Stimulated activated naive B cell treated with anti-CD40 and anti-IgM and Interleukin-4, amounts not matched to agents 10 μg/mL and 1 μg/mL and 100 μg/mL, for 72 hours (primary cell): ENCODE results near the gene OVCH1.

ENCODE experiments used
- ATAC-seq, 2 donors: fragments of 150-1000 bp; cut with Tn5 transposase; replicated peaks; 2 replicates each; pipeline ENCODE4 v1.10.0; 2021; ENCODE audit warnings: moderate library complexity in 1 of 2
- DNase-seq: peaks from one replicate; pipeline ENCODE4 v3.0.0; 2021
- H3K27ac Mint-ChIP-seq: one replicate; pipeline ENCODE4 v1.8.0; 2022; ENCODE audit warnings: mild to moderate bottlenecking, mixed read lengths
- H3K27me3 Mint-ChIP-seq, 2 donors: one replicate each; pipeline ENCODE4 v1.8.0; 2022; ENCODE audit warnings: mixed read lengths in 2 of 2
- H3K36me3 Mint-ChIP-seq, 2 donors: one replicate each; pipeline ENCODE4 v1.8.0; 2022; ENCODE audit warnings: mixed read lengths in 2 of 2, mild to moderate bottlenecking in 1 of 2
- H3K4me1 Mint-ChIP-seq, 2 donors: one replicate each; pipeline ENCODE4 v1.8.0; 2022; ENCODE audit warnings: mixed read lengths in 2 of 2, mild to moderate bottlenecking in 1 of 2
- H3K4me3 Mint-ChIP-seq, 2 donors: one replicate each; pipeline ENCODE4 v1.8.0; 2022; ENCODE audit warnings: mild to moderate bottlenecking in 2 of 2, mixed read lengths in 2 of 2, moderate library complexity in 1 of 2
- H3K9me3 Mint-ChIP-seq, 2 donors: one replicate each; pipeline ENCODE4 v1.8.0; 2022; ENCODE audit warnings: mixed read lengths in 2 of 2, mild to moderate bottlenecking in 1 of 2

Gene OVCH1

DNA sequence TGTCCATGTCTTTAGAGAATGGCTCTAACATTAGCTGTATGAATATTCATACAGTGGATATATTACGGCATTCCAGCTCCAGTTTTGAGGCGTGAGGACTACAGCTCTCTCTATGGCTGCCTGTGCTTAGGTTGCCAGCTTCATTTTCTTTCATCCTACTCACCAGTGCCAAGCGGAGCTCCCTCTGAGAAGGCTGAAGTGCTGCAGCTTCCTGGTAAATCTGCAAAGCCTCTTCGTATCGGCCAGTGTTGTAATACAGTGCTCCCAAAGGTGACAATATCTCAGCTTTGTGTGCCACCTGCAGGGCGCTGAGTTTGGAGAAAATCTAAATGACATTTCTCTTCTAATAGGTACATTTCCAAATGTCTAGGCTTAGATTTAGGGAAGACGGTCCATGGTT, 19.8 kb upstream of the OVCH1 start:
- Mint-ChIP-seq H3K9me3 (no peaks in the 10 kb centered on the region), H3K27me3 (peaks cover 14 to 20% of the 10 kb centered on the region in 2 donors), H3K4me3 (no peak overlapping the region), H3K4me1 (no peaks in the 10 kb centered on the region), H3K36me3 (no peaks in the 10 kb centered on the region), H3K27ac (no peak overlapping the region)
- DNase-seq: no peak
- ATAC-seq: no peak

DNA sequence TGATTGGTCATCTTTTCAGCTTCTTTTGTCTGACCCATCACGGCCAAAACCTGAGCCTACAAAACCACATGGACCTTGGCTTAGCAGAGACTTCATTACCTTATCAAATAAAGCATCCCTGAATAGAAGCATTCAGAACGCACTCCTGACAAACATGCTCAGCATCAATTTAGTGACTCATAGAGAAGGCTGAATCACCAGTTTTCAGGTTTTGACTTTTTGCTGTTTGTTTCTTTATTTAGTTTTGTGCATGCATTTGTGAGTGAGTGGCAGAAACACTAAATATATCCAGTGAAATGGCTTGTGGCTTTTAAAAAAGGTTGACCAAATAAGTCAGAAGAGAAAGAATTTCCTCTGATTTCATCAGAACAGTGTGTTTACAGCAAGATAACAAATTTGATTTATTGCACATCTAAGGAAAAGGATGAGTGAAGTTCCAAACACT, 19.0 kb upstream of the OVCH1 start:
- Mint-ChIP-seq H3K4me3 (no peak overlapping the region), H3K36me3 (no peaks in the 10 kb centered on the region), H3K27me3 (peaks cover 14 to 20% of the 10 kb centered on the region in 2 donors), H3K4me1 (no peaks in the 10 kb centered on the region), H3K27ac (no peak overlapping the region), H3K9me3 (no peaks in the 10 kb centered on the region)
- ATAC-seq: no peak
- no peak for DNase-seq

DNA sequence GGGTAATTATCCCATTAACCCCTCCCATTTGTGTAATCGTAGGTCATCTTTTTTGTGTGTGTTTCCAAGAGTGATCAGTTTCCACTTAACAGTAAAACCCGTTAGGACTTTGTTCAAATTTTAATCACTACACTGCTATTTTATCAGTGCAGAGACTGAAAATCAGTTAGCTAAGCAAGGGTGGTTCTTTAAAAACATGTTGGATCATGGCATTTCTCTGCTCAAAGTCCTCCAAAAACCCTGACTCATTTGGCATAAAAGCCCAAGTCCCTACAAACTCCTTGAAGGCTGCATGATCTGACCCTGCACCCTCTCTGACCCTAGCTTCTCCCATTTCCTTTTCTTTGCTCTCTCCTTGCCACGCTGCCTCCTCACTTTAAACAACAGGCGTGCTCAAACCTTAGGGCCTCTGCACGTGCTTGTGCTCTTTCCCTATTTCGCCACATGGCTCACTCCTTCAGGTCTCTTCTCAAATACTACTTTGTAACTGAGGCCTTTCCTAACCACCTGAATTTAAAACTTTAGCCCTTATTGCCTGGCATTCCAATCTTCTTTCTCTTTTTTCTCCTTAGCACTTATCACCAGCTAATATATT, 13.2 kb upstream of the OVCH1 start:
- no peak overlapping the region for H3K27ac Mint-ChIP-seq

DNA sequence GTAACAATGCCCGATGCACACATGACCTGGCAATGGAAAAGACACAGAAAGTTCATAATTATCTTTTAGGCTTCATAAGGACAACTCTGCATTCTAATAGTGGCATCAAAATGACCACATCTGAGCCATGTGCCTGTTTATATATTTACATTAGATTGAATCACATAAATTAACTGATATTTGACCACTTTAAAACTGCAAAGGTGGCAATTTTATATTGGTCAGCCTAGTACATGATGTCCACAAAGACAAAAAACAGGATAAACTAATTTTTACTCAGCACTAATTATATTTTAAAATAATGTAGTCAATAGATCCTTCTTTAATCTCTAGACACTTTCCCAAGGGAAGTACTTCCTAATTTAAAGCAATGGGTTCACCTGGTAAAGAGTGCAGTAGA, 12.0 kb upstream of the OVCH1 start:
- no peaks in the 10 kb centered on the region for H3K9me3 Mint-ChIP-seq
- H3K4me1 Mint-ChIP-seq: no peaks in the 10 kb centered on the region
- no peaks in the 10 kb centered on the region for H3K36me3 Mint-ChIP-seq
- DNase-seq (no peak), ATAC-seq (no peak)
- H3K27me3 Mint-ChIP-seq: peaks cover 15 to 16% of the 10 kb centered on the region in 2 donors
- H3K4me3 Mint-ChIP-seq: no peak overlapping the region
- H3K27ac Mint-ChIP-seq: no peak overlapping the region

More for the DNA sequence above, 13.2 kb upstream of the OVCH1 start:
- Mint-ChIP-seq H3K4me3 (no peak overlapping the region), H3K4me1 (no peaks in the 10 kb centered on the region), H3K27me3 (peaks cover 22% of the 10 kb centered on the region in 2 donors), H3K36me3 (no peaks in the 10 kb centered on the region), H3K9me3 (no peaks in the 10 kb centered on the region)
- DNase-seq (no peak), ATAC-seq (no peak)

DNA sequence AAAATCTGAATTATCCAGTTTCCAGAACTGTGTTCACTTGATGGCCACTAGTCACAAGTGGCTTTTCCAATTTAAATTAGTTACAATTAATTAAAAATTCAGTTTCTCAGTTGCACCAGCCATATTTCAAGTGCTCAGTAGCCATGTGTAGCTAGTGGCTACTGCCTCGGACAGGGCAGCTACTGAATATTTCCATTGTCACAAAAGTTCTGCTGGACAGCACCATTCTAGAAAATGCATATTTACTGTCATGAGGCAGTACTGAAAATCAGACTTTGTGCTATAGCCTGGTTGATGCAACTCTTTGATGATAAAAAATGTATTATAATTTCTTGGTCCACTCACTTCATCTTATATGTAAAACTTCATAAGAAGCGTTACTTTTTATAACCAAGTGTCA, 11.5 kb upstream of the OVCH1 start:
- DNase-seq (no peak), ATAC-seq (no peak)
- no peaks in the 10 kb centered on the region for H3K9me3 Mint-ChIP-seq
- H3K27ac Mint-ChIP-seq: no peak overlapping the region
- H3K4me1 Mint-ChIP-seq: no peaks in the 10 kb centered on the region
- H3K27me3 Mint-ChIP-seq: peaks cover 13% of the 10 kb centered on the region in 2 donors
- no peak overlapping the region for H3K4me3 Mint-ChIP-seq
- H3K36me3 Mint-ChIP-seq: no peaks in the 10 kb centered on the region

DNA sequence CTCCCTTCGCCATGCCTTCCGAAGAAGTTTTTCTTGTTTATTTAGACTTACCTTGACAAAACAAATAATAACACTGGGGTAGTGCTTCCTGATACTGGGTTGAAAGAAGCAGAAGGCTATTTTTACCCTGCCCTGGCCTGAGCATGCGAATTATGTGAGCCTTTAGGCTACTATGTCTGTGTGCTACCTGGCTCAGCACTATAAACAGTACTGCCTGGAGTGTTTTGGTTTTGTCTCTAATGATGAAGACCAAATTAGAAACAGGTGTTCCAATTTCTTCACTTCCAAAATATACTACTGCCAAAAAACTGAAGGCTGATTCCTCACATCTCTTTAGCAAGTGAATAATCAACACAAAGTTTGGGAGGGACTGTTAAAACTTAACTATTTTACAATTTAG, 7.6 kb upstream of the OVCH1 start:
- H3K27me3 Mint-ChIP-seq: peaks cover 8 to 12% of the 10 kb centered on the region in 2 donors
- DNase-seq (no peak), ATAC-seq (no peak)
- no peak overlapping the region for H3K27ac Mint-ChIP-seq
- H3K4me1 Mint-ChIP-seq: peaks cover 0 to 3% of the 10 kb centered on the region in 2 donors
- no peaks in the 10 kb centered on the region for H3K9me3 Mint-ChIP-seq
- H3K4me3 Mint-ChIP-seq: no peak overlapping the region
- no peaks in the 10 kb centered on the region for H3K36me3 Mint-ChIP-seq

DNA sequence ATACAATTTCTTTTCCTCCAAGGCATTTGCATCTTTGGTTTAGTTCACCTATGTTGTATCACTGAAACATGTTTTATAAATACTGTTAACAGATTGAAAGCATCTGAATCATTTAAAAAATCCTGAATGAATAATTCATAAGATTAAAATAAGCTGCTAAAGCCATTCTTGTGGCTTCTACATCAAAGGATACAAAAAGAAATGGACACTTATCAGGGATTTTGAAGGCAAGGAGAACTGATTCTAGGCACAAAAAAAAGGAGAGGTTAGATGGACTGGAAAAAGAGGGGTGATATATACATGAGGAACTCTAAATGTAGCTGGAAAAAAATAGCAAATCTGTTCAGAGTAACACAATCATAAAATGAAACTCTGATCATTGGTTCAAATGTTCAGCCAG, 5.8 kb upstream of the OVCH1 start:
- H3K4me3 Mint-ChIP-seq: no peak overlapping the region
- ATAC-seq: no peak
- peaks cover 0 to 3% of the 10 kb centered on the region in 2 donors for H3K4me1 Mint-ChIP-seq
- no peak for DNase-seq
- no peaks in the 10 kb centered on the region for H3K9me3 Mint-ChIP-seq
- no peak overlapping the region for H3K27ac Mint-ChIP-seq
- H3K36me3 Mint-ChIP-seq: no peaks in the 10 kb centered on the region
- peaks cover 8 to 12% of the 10 kb centered on the region in 2 donors for H3K27me3 Mint-ChIP-seq

DNA sequence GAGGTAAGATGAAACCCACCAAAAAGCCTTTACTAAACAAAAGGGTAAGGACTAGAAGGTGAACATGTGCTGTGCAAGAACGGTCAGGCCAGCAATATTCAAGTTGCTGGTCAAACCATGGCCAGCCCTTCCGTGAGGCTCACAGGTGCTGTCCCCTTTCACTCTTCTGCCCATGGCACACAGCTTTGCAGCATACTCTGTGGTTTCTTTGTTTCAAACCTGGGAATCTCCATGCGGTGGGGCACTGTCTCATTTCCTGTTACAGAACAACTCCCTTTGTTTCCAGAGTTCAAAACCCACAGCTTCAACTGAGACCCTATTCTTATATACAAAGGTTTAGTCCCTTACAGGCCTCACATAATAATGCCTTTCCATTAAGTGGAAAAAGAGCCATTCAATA, 1.7 kb upstream of the OVCH1 start:
- Mint-ChIP-seq H3K36me3 (no peaks in the 10 kb centered on the region), H3K27ac (no peak overlapping the region), H3K4me3 (no peak overlapping the region), H3K9me3 (no peaks in the 10 kb centered on the region), H3K27me3 (peaks cover 4 to 6% of the 10 kb centered on the region in 2 donors), H3K4me1 (peaks cover 0 to 3% of the 10 kb centered on the region in 2 donors)
- ATAC-seq (no peak), DNase-seq (no peak)

DNA sequence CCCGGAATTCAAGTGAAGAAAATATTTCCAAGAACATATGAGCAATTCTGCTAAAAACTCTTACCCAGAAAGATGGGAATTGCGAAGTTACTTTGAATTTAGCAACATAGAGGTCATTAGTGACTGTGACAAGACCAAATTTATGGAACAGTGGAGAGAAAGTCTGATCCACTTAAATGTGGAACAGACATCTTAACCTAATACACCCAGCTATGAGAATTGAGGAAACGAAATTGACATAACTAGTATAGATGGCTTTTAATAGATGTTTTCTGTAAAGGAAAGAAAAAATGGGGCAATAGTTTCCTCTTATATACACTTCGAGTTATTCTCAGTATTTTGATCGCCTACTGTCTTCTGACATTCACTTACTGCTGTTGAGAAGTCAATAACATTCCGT, 4.6 kb downstream of the OVCH1 start:
- Mint-ChIP-seq H3K36me3 (no peaks in the 10 kb centered on the region), H3K9me3 (no peaks in the 10 kb centered on the region), H3K27me3 (peaks cover 10 to 21% of the 10 kb centered on the region in 2 donors), H3K4me1 (no peaks in the 10 kb centered on the region), H3K4me3 (no peak overlapping the region), H3K27ac (no peak overlapping the region)
- no peak for ATAC-seq
- DNase-seq: no peak

DNA sequence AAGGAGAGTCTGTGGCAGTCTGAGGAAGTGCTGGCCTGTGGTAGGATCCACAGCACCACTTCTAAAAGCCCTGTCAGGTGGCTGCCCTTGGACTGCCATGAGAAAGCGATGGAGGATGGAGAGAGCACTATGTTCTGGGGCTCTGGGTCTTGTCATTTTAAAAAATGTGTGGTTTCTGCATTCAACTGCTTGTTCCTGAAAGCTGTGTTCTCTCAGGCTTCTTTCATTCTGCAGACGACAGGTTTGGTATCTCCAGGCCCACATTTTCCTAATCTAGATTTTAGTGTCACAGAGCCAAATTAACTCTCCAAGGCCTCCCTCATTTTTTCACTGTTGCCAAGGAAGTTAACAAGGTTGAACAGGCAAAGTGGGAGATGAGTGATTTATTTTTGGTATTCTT, 10.5 kb downstream of the OVCH1 start:
- Mint-ChIP-seq H3K4me1 (no peaks in the 10 kb centered on the region), H3K27ac (no peak overlapping the region), H3K27me3 (peaks cover 14 to 16% of the 10 kb centered on the region in 2 donors), H3K36me3 (no peaks in the 10 kb centered on the region), H3K9me3 (no peaks in the 10 kb centered on the region), H3K4me3 (no peak overlapping the region)
- ATAC-seq (no peak), DNase-seq (no peak)

DNA sequence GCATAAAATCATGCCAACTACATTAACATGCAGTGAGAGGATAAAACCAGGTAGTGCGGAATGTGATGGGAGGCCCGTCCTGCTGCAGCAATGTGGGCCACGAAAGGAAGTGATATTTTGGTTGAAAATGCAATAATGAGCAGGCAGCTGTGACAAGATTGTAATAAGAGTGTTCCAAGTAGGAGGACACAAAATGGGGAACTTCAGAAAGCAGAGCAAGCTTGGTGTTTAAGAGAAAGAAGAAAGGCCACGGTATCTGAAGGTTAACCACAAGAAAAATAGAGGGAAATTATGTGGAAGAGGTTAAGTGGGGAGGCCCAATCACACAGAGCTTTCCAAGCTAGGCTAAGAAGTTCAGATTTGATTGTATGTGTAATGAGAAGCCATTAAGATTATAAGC, 34.3 kb downstream of the OVCH1 start:
- Mint-ChIP-seq H3K27ac (no peak overlapping the region), H3K27me3 (peaks cover 5 to 10% of the 10 kb centered on the region in 2 donors), H3K4me1 (no peaks in the 10 kb centered on the region), H3K9me3 (no peaks in the 10 kb centered on the region), H3K4me3 (no peak overlapping the region), H3K36me3 (no peaks in the 10 kb centered on the region)
- DNase-seq: no peak
- ATAC-seq: no peak

DNA sequence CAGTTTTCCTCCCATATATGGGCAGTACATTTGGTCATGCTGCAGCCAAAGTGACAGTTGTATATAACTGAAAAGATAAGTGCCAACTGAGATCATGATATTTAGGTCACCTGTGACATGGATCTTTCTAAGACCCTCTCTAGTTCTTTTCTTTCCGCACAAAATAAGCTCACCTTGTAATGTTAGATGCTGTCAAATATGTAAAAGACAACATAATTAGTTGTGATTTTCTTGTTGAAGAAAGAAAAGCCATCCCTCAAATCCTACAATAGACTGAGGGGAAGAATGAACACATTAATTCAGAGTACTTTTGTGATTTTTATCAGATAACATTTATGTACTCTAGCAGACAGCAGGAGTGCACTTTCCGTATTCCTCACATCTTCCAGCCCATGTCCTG, 37.4 kb downstream of the OVCH1 start:
- H3K4me1 Mint-ChIP-seq: no peaks in the 10 kb centered on the region
- DNase-seq: no peak
- peaks cover 5 to 6% of the 10 kb centered on the region in 2 donors for H3K27me3 Mint-ChIP-seq
- H3K4me3 Mint-ChIP-seq: no peak overlapping the region
- no peak overlapping the region for H3K27ac Mint-ChIP-seq
- no peak for ATAC-seq
- no peaks in the 10 kb centered on the region for H3K36me3 Mint-ChIP-seq
- no peaks in the 10 kb centered on the region for H3K9me3 Mint-ChIP-seq

DNA sequence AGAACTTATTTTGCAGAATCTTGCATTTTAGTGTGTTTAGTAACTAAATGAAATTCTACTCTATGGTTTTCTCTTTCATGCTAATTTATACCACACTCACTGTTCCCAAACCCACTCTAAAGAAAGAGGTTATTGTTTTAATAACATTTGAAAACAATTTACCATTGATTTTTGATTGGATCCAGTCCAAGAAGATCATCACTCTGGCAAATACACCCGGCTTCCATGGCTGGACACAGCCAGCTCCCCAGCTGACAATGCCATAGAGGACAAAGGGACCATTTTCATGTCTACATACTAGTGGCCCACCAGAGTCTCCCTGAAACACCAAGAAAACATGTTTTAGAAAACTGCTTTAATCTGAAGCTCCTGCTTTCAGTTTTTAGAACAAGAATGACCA, 42.4 kb downstream of the OVCH1 start:
- H3K27ac Mint-ChIP-seq: no peak overlapping the region
- ATAC-seq: no peak
- peaks cover 0 to 2% of the 10 kb centered on the region in 2 donors for H3K9me3 Mint-ChIP-seq

DNA sequence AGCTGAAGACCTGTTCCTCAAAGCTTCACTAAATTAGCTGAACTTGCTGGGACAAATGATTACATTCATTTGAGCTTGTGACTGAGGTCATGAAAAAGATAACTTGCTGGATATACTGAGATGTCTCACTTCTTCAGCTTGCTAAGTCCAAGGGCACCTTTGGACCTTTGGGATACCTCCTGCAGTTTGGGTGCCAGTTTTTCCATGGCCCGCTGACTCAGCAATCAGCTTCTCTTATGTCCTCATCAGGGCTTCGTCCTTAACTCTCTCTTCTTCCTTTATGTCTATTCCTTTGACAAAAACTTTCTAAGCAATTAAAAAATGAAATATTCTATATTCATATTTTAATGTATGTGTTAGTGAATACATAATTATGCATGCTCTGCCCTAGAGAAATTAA, 45.6 kb downstream of the OVCH1 start:
- H3K27ac Mint-ChIP-seq: no peak overlapping the region
- H3K9me3 Mint-ChIP-seq: peaks cover 0 to 5% of the 10 kb centered on the region in 2 donors
- H3K36me3 Mint-ChIP-seq: no peaks in the 10 kb centered on the region
- no peak overlapping the region for H3K4me3 Mint-ChIP-seq
- H3K27me3 Mint-ChIP-seq: peaks cover 0 to 16% of the 10 kb centered on the region in 2 donors
- DNase-seq (no peak), ATAC-seq (no peak)
- no peaks in the 10 kb centered on the region for H3K4me1 Mint-ChIP-seq

More for the DNA sequence above, 42.4 kb downstream of the OVCH1 start:
- Mint-ChIP-seq H3K4me1 (no peaks in the 10 kb centered on the region), H3K27me3 (peaks cover 5 to 9% of the 10 kb centered on the region in 2 donors), H3K4me3 (no peak overlapping the region), H3K36me3 (no peaks in the 10 kb centered on the region)
- DNase-seq: no peak

DNA sequence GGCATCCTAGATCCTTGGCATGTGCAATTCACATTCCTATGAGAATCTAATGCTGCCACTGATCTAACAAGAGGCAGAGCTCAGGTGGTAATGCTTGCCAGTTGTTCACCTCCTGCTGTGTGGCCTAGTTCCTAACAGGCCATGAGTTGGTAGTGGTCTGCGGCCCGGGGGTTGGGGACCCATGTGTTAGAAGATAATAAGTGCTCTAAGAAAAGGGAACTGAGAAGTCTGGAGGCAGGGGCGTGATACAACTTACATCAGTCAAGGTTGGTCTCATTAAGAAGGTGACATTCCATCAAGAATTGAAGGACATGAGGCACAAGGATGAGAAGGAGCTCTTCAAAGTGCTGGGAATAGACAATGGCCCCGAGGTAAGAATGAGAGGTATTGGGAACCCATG, 49.3 kb downstream of the OVCH1 start:
- Mint-ChIP-seq H3K36me3 (no peaks in the 10 kb centered on the region), H3K27ac (no peak overlapping the region), H3K9me3 (peaks cover 0 to 3% of the 10 kb centered on the region in 2 donors)

More for the DNA sequence above, 49.3 kb downstream of the OVCH1 start:
- ATAC-seq (peak in 1 of 2 donors; percentile 16), DNase-seq (no peak)
- H3K27me3 Mint-ChIP-seq: peaks cover 0 to 11% of the 10 kb centered on the region in 2 donors
- no peaks in the 10 kb centered on the region for H3K4me1 Mint-ChIP-seq
- no peak overlapping the region for H3K4me3 Mint-ChIP-seq
